ENCODE measurements around the gene SYTL3.

SYTL3 gene

GRCh38 chr6:158764926-158765325 is 115.1 kb downstream of the SYTL3 start:
- peak; percentile 52 for DNase-seq (ENCODE audit: low spot score)
- no peak for TF ChIP-seq CTCF (IDR thresholded peaks at IDR 0.05)
- H3K4me3 ChIP-seq = no peak overlapping the region
- no peak overlapping the region for H3K27ac ChIP-seq

GRCh38 chr6:158765499-158766068 is 115.7 kb downstream of the SYTL3 start:
- peak; percentile 47 for DNase-seq (ENCODE audit: low spot score)
- no peak overlapping the region for H3K4me3 ChIP-seq
- TF ChIP-seq CTCF (IDR thresholded peaks at IDR 0.05) = no peak
- no peak overlapping the region for H3K27ac ChIP-seq

- no peak for TF ChIP-seq CTCF (IDR thresholded peaks at IDR 0.05)
- H3K27ac ChIP-seq = no peak overlapping the region
Observed at GRCh38 chr6:158766621-158767455, 117.0 kb downstream of the SYTL3 start.

GRCh38 chr6:158767709-158768108 is 117.9 kb downstream of the SYTL3 start:
- no peak overlapping the region for H3K27ac ChIP-seq
- H3K4me3 ChIP-seq = no peak overlapping the region
- TF ChIP-seq CTCF (IDR thresholded peaks at IDR 0.05) = no peak
- peak; percentile 54 for DNase-seq (ENCODE audit: low spot score)

More at GRCh38 chr6:158766621-158767455, 117.0 kb downstream of the SYTL3 start:
- peak; percentile 46 for DNase-seq (ENCODE audit: low spot score)
- no peak overlapping the region for H3K4me3 ChIP-seq

GRCh38 chr6:158768436-158768835 is 118.6 kb downstream of the SYTL3 start:
- Histone ChIP-seq H3K27ac (no peak overlapping the region), H3K4me3 (no peak overlapping the region)
- no peak for TF ChIP-seq CTCF (IDR thresholded peaks at IDR 0.05)
- DNase-seq (ENCODE audit: low spot score) = peak; percentile 57

GRCh38 chr6:158769234-158769770 is 119.4 kb downstream of the SYTL3 start:
- no peak for TF ChIP-seq CTCF (IDR thresholded peaks at IDR 0.05)
- peak; percentile 67 for DNase-seq (ENCODE audit: low spot score)
- Histone ChIP-seq H3K27ac (peak overlapping the region in 1 of 2 donors; percentile 44), H3K4me3 (no peak overlapping the region)

Data from coronary artery (tissue), 2 donors.